GM23338 (cell line): ENCODE results near the gene RFXAP. TPM values are rescaled to one million over a fixed set of nuclear protein-coding genes. Genes with fewer than 3 reads are reported as not detected.

ENCODE experiments used
- ATAC-seq: fragments of 200-7000 bp; cut with Tn5 transposase; 3 replicates; pipeline ENCODE4 v1.9.1; 2020
- DNase-seq: peaks from one replicate; pipeline ENCODE4 v3.0.0-alpha.2; 2015; ENCODE audit warnings: low spot score
- H2AFZ ChIP-seq: fragments of 200-600 bp; sonication (generic); 2 replicates; pipeline ENCODE4 v1.8.0; 2016; ENCODE audit warnings: antibody characterized with exemption, mild to moderate bottlenecking, moderate library complexity
- H3F3A ChIP-seq: fragments of 200-600 bp; sonication (generic); replicated peaks from 2 replicates; pipeline ENCODE4 v1.8.0; 2017; ENCODE audit warnings: antibody characterized with exemption, mixed run types, low read depth
- H3K27ac ChIP-seq: fragments of 200-600 bp; sonication (generic); 2 replicates; pipeline ENCODE4 v1.6.1; 2016; ENCODE audit warnings: low read depth
- H3K27me3 ChIP-seq: fragments of 200-600 bp; sonication (generic); 2 replicates; pipeline ENCODE4 v1.8.0; 2016; ENCODE audit warnings: mild to moderate bottlenecking, mixed run types, moderate library complexity; ENCODE audit not compliant: insufficient read depth
- H3K36me3 ChIP-seq: fragments of 200-600 bp; sonication (generic); 2 replicates; pipeline ENCODE4 v1.8.0; 2016; ENCODE audit warnings: mild to moderate bottlenecking; ENCODE audit not compliant: insufficient read depth
- H3K4me1 ChIP-seq: fragments of 200-600 bp; sonication (generic); 2 replicates; pipeline ENCODE4 v1.8.0; 2016; ENCODE audit warnings: mild to moderate bottlenecking, moderate library complexity; ENCODE audit not compliant: insufficient read depth
- H3K4me2 ChIP-seq: fragments of 200-600 bp; sonication (generic); 2 replicates; pipeline ENCODE4 v1.7.1; 2017; ENCODE audit warnings: mixed run types
- H3K4me3 ChIP-seq: fragments of 200-600 bp; sonication (generic); 2 replicates; pipeline ENCODE4 v1.6.1; 2016; ENCODE audit warnings: mixed run types
- H3K79me2 ChIP-seq: fragments of 200-600 bp; sonication (generic); replicated peaks from 2 replicates; pipeline ENCODE4 v1.8.0; 2017; ENCODE audit warnings: mild to moderate bottlenecking; ENCODE audit not compliant: insufficient read depth
- H3K9me2 ChIP-seq: fragments of 200-600 bp; sonication (generic); 2 replicates; pipeline ENCODE4 v1.8.0; 2017; ENCODE audit not compliant: insufficient read depth
- H4K20me1 ChIP-seq: fragments of 200-600 bp; sonication (generic); replicated peaks from 2 replicates; pipeline ENCODE4 v1.8.0; 2017; ENCODE audit warnings: mild to moderate bottlenecking; ENCODE audit not compliant: insufficient read depth
- H3K27ac Mint-ChIP-seq: 2 replicates; pipeline ENCODE4 v1.8.0; 2020; ENCODE audit warnings: inconsistent platforms, mild to moderate bottlenecking, moderate library complexity, mixed read lengths
- H3K27me3 Mint-ChIP-seq: 3 replicates; pipeline ENCODE4 v1.8.0; 2022; ENCODE audit warnings: low read depth, mild to moderate bottlenecking, moderate library complexity, mixed read lengths, inconsistent platforms; ENCODE audit not compliant: insufficient read depth, poor library complexity
- H3K36me3 Mint-ChIP-seq: 3 replicates; pipeline ENCODE4 v1.8.0; 2021; ENCODE audit warnings: low read depth, mild to moderate bottlenecking, inconsistent platforms, moderate library complexity, mixed read lengths
- H3K4me1 Mint-ChIP-seq: 3 replicates; pipeline ENCODE4 v1.8.0; 2020; ENCODE audit warnings: mild to moderate bottlenecking, inconsistent platforms, mixed read lengths
- H3K4me3 Mint-ChIP-seq: 3 replicates; pipeline ENCODE4 v1.8.0; 2021; ENCODE audit warnings: moderate library complexity, mild to moderate bottlenecking, inconsistent platforms, mixed read lengths
- H3K9me3 Mint-ChIP-seq: 3 replicates; pipeline ENCODE4 v1.8.0; 2020; ENCODE audit warnings: moderate library complexity, mild to moderate bottlenecking, inconsistent platforms, mixed read lengths
- POLR2AphosphoS5 ChIP-seq: IDR thresholded peaks from 2 replicates; pipeline ENCODE4 v1.6.1; 2016; ENCODE audit warnings: antibody characterized with exemption, low read depth
- ZNF462 ChIP-seq: fragments of 250-450 bp; sonication (Bioruptor Pico); IDR thresholded peaks from 2 replicates; pipeline ENCODE4 v1.5.0; 2020; ENCODE audit warnings: mild to moderate bottlenecking, moderate library complexity
- polyA plus RNA-seq: library from polyadenylated mRNA; unstranded; fragments of >200 nt; fragmentation: Nextera tagmentation; extraction: Ambion mirVana; gene quantifications from 2 replicates; pipeline ENCODE4 v1.2.1, GENCODE V29; 2016
- total RNA-seq: library from RNA; depleted of rRNA; stranded (reverse); fragments of >200 nt; shearing (Covaris generic); gene quantifications from 2 replicates; pipeline ENCODE4 v1.2.3, GENCODE V29; 2014; rRNA removed

The RFXAP gene
- total and polyA plus RNA-seq, 2 experiments from 2014 or later: 6.3 to 8.5 TPM

GRCh38 chr13:36875961-36876360, 56.9 kb downstream of the RFXAP start:
- Histone ChIP-seq H3K79me2 (no peaks in the 10 kb centered on the region), H3F3A (no peaks in the 10 kb centered on the region), H2AFZ (no peak overlapping the region), H3K4me2 (no peak overlapping the region), H3K4me3 (no peak overlapping the region), H3K27me3 (no peaks in the 10 kb centered on the region), H3K27ac (no peak overlapping the region), H3K9me2 (no peaks in the 10 kb centered on the region), H4K20me1 (no peaks in the 10 kb centered on the region), H3K4me1 (peaks cover 4% of the 10 kb centered on the region; the same call in 1 of the 2 replicates), H3K36me3 (no peaks in the 10 kb centered on the region)
- Mint-ChIP-seq H3K9me3 (no peaks in the 10 kb centered on the region), H3K27me3 (peaks cover 2% of the 10 kb centered on the region), H3K4me3 (no peak overlapping the region), H3K36me3 (no peaks in the 10 kb centered on the region), H3K27ac (no peak overlapping the region), H3K4me1 (peaks cover 4% of the 10 kb centered on the region; the same call in 2 of the 3 replicates)
- DNase-seq: no peak
- ATAC-seq: no peak
- TF ChIP-seq POLR2AphosphoS5 (no peak), ZNF462 (CRISPR knock-in tag) (no peak)

Other genes with a start within 250 kb of the RFXAP start
- gene SERTM1, start 145.2 kb upstream of the RFXAP start, total RNA-seq: 1.4 and 1.8 TPM in 2 replicates
- gene SERTM1, start 145.2 kb upstream of the RFXAP start, polyA plus RNA-seq: 0.47 TPM in 2 replicates
- gene SMAD9, start 101.0 kb downstream of the RFXAP start, total RNA-seq: 1.3 and 1.4 TPM in 2 replicates
- gene SMAD9, start 101.0 kb downstream of the RFXAP start, polyA plus RNA-seq: 0.95 and 1.3 TPM in 2 replicates
- gene ALG5, start 180.1 kb downstream of the RFXAP start, total RNA-seq: 15.6 and 18.2 TPM in 2 replicates
- 27.9 and 34.0 TPM in 2 replicates for gene ALG5, start 180.1 kb downstream of the RFXAP start, polyA plus RNA-seq
- 69.0 and 89.1 TPM in 2 replicates for gene EXOSC8, start 181.6 kb downstream of the RFXAP start, total RNA-seq
- 194 and 238 TPM in 2 replicates for gene EXOSC8, start 181.6 kb downstream of the RFXAP start, polyA plus RNA-seq
- 67.5 and 68.7 TPM in 2 replicates for gene SUPT20H, start 240.5 kb downstream of the RFXAP start, total RNA-seq
- gene SUPT20H, start 240.5 kb downstream of the RFXAP start, polyA plus RNA-seq: 90.2 and 98.2 TPM in 2 replicates